ENCODE results near the gene RTN4IP1.

The RTN4IP1 gene

DNA sequence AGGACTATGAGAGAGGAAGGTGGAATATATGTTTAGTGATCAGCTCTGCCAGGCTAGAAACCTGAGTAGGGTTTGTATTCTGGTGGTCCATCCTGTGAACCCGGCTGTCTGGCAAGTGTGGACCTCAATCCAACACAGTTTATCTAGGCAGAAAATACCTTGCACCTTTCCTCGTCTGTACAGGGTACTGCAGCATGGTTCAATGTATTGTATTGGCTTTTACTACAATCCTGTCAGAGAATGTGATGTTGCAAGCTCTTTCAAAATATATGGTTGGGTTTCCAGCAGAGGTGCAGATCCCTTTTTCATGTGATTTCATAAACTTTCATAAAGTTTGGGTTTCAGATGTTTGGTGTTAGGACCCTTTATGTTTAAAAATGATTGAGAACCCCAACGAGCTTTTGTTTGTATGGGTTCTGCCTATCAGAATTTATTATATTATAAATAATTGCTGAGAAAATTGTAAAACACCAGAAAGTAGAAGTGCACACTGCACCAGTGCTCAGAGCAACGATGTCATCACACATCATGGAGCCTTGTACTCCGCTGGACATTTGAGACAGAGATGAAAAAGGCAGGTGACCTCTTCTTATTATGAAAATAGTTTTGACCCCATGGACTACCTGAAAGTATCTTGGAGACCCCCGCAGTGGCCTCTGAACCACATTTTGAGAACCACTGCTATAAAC, 106.6 kb downstream of the RTN4IP1 start:
- no peak for DNase-seq (ENCODE audit: low read depth in 2 of 2)
